ENCODE results near the gene TP53BP2.

GRCh38 chr1:223849352-223850254 is 3.9 kb upstream of the TP53BP2 start:
- TF ChIP-seq POLR2A (IDR thresholded peaks at IDR 0.05) (no peak), CTCF (IDR thresholded peaks at IDR 0.05) (no peak)
